ENCODE results near the gene ANKK1. TPM values are rescaled to one million over a fixed set of nuclear protein-coding genes. Genes with fewer than 3 reads are reported as not detected.

ANKK1 gene
- total and polyA plus RNA-seq, 10 of the 15 experiments (the other 5 are each of a cell fraction or from before 2014, with no cell fraction given), result not detected

DNA sequence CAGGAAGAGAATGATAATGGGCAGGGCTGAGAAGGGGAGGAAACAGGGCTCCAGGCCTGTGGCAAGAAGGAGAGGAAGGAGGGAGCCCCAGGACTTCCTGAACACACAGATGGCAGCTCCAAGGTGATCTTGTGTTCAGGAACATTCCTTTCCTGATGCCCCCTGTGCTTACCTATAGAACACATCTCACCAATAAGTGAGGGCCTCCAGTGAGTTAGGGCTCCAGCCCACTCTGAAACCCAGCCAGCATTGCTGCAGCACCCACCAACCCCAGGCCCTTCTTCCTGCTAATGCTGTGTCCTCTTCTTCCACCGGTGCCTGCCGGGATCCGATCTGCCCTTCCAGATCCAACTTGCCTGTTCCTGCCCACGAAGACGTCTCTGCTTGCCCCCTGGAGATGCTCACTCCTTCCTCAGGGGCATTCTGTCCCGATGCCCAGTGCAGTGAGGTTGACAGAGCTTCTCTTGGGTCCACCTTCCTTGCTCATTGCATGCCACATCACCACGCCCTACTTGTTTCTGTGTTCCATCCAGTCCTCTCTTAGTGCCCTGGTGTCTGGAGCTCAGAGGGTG, 17.4 kb downstream of the ANKK1 start:
- intact Hi-C loops (cut with micrococcal nuclease; ENCODE audit: unreplicated experiment) (no loop called here), in situ Hi-C loops (cut with MboI) (no loop called here)
- no peak overlapping the region for H2AFZ ChIP-seq (ENCODE audit: control insufficient read depth, low read depth, low read length)
- H3K9ac ChIP-seq (ENCODE audit: control insufficient read depth, insufficient read depth, low read length), result no peak overlapping the region
- SMC1A ChIA-PET (ENCODE audit: uncharacterized antibody, unreplicated experiment), result interaction anchor here (0.6 kb wide), 1 partner anchor 53 kb away, joined by 3 read pairs; no protein-coding TSS in a partner anchor
- no peak for DNase-seq (ENCODE audit: low read depth, low spot score)
- no peak for FAIRE-seq
- H3K27me3 ChIP-seq (replicated peaks in 1 of 2; ENCODE audit: control insufficient read depth in 2 of 2, insufficient read depth in 2 of 2, low read length in 1 of 2), result peaks cover 0 to 3% of the 10 kb centered on the region in 2 experiments; a peak in 1 of 4 replicates
- no peak overlapping the region for H3K4me2 ChIP-seq (ENCODE audit: control insufficient read depth, insufficient read depth)
- no TSS peak for BruUV-seq (replicated peaks)
- no peak for ATAC-seq
- POLR2A ChIA-PET, result no interaction called here
- H3K4me3 ChIP-seq, result no peak overlapping the region
- H4K20me1 ChIP-seq (ENCODE audit: control insufficient read depth, insufficient read depth), result no peaks in the 10 kb centered on the region; the same call in 1 of the 2 replicates
- RAD21 ChIA-PET (ENCODE audit: unreplicated experiment), result no interaction called here
- CTCF ChIA-PET, result no interaction called here
- 19% methylated on average over 6 of the region's 7 CpGs for WGBS (ENCODE audit: insufficient coverage, insufficient replicate concordance, low lambda C conversion rate, missing lambda C conversion rate)
- H3K36me3 ChIP-seq (ENCODE audit: control insufficient read depth in 2 of 2, insufficient read depth in 2 of 2, low read length in 1 of 2), result no peaks in the 10 kb centered on the region
- no peaks in the 10 kb centered on the region for H3K79me2 ChIP-seq (ENCODE audit: control insufficient read depth, insufficient read depth, low read length)
- H3K27ac ChIP-seq (ENCODE audit: control insufficient read depth, insufficient read depth), result no peak overlapping the region
- no peak for TF ChIP-seq SMAD1 (IDR thresholded peaks at IDR 0.05; ENCODE audit: low read depth, partially characterized antibody)
- no peak for TF ChIP-seq HDAC2 (IDR thresholded peaks at IDR 0.05)
- TF ChIP-seq PAX5 (IDR thresholded peaks at IDR 0.05; ENCODE audit: borderline replicate concordance, low read depth, low read length), result no peak
- no peaks in the 10 kb centered on the region for H3K4me1 ChIP-seq (ENCODE audit: control insufficient read depth, insufficient read depth, low read length)
- no peaks in the 10 kb centered on the region for H3K9me3 ChIP-seq (replicated peaks; ENCODE audit: control insufficient read depth, insufficient read depth, low read length)

- no peak overlapping the region for H3K4me3 ChIP-seq
- ChIA-PET RAD21 (ENCODE audit: unreplicated experiment) (no interaction called here), CTCF (no interaction called here), SMC1A (ENCODE audit: uncharacterized antibody, unreplicated experiment) (no interaction called here), POLR2A (no interaction called here)
- FAIRE-seq (no peak), ATAC-seq (no peak), DNase-seq (ENCODE audit: low read depth, low spot score) (no peak)
- H4K20me1 ChIP-seq (ENCODE audit: control insufficient read depth, insufficient read depth), result no peaks in the 10 kb centered on the region; the same call in 1 of the 2 replicates
- BruUV-seq (replicated peaks), result no TSS peak
- in situ Hi-C loops (cut with MboI), result no loop called here
- H2AFZ ChIP-seq (ENCODE audit: control insufficient read depth, low read depth, low read length), result no peak overlapping the region
- intact Hi-C loops (cut with micrococcal nuclease; ENCODE audit: unreplicated experiment), result no loop called here
- no peaks in the 10 kb centered on the region for H3K79me2 ChIP-seq (ENCODE audit: control insufficient read depth, insufficient read depth, low read length)
- WGBS (ENCODE audit: insufficient coverage, insufficient replicate concordance, low lambda C conversion rate, missing lambda C conversion rate), result 24% methylated on average over 7 of the region's 7 CpGs
- no peak for TF ChIP-seq KLF5 (IDR thresholded peaks at IDR 0.05; ENCODE audit: partially characterized antibody)
- TF ChIP-seq NR2C2 (IDR thresholded peaks at IDR 0.05; ENCODE audit: borderline replicate concordance, control insufficient read depth, insufficient read length, low read depth), result no peak
- H3K4me1 ChIP-seq (ENCODE audit: control insufficient read depth, insufficient read depth, low read length), result no peaks in the 10 kb centered on the region
- no peak overlapping the region for H3K4me2 ChIP-seq (ENCODE audit: control insufficient read depth, insufficient read depth)
- H3K27me3 ChIP-seq (replicated peaks in 1 of 2; ENCODE audit: control insufficient read depth in 2 of 2, insufficient read depth in 2 of 2, low read length in 1 of 2), result peaks cover 0 to 3% of the 10 kb centered on the region in 2 experiments; a peak in 1 of 4 replicates
- H3K27ac ChIP-seq (ENCODE audit: control insufficient read depth, insufficient read depth), result no peak overlapping the region
- no peaks in the 10 kb centered on the region for H3K36me3 ChIP-seq (ENCODE audit: control insufficient read depth in 2 of 2, insufficient read depth in 2 of 2, low read length in 1 of 2)
- H3K9ac ChIP-seq (ENCODE audit: control insufficient read depth, insufficient read depth, low read length), result no peak overlapping the region
- no peaks in the 10 kb centered on the region for H3K9me3 ChIP-seq (replicated peaks; ENCODE audit: control insufficient read depth, insufficient read depth, low read length)
Measured at GRCh38 chr11:113405724-113406478, 18.3 kb downstream of the ANKK1 start.

All from GM12878 (cell line).